IMR-90 (cell line): ENCODE data around the gene ZBTB38. TPM values are rescaled to one million over a fixed set of nuclear protein-coding genes. Genes with fewer than 3 reads are reported as not detected.
A peak's percentile ranks its signal among the peaks of the same experiment; 100 is the strongest.

Source experiments
- ATAC-seq: fragments of 200-7000 bp; cut with Tn5 transposase; 2 replicates; pipeline ENCODE4 v1.9.1; 2020; ENCODE audit warnings: low read depth, mild to moderate bottlenecking, moderate library complexity
- BruUV-seq: library from RNA; stranded (reverse); fragments of 400-500 nt; replicated peaks from 2 replicates; lab custom pipeline; 2021; lab: Mats Ljungman, UMichigan
- CTCF ChIA-PET: fragments of 300-600 bp; formaldehyde crosslinking; extraction: SDS; loops from one replicate; lab custom pipeline; 2021; ENCODE audit warnings: antibody characterized with exemption; lab: Yijun Ruan, JAX
- POLR2A ChIA-PET: fragments of 300-600 bp; sonication (Branson Sonifier 250); formaldehyde crosslinking; loops from one replicate; lab custom pipeline; 2022; ENCODE audit warnings: antibody characterized with exemption; ENCODE audit not compliant: unreplicated experiment; lab: Charles Lee
- DNase-seq: peaks from one replicate; pipeline ENCODE4 v3.0.0; 2013
- H2AFZ ChIP-seq: replicated peaks from 2 replicates; pipeline ENCODE3; 2013; ENCODE audit warnings: low read length, mild to moderate bottlenecking; ENCODE audit not compliant: poor library complexity
- H2AK5ac ChIP-seq: 2 replicates; pipeline ENCODE4 v1.6.1; 2013; ENCODE audit warnings: low read depth, low read length, inconsistent platforms
- H2AK9ac ChIP-seq: replicated peaks from 2 replicates; pipeline ENCODE3; 2013; ENCODE audit warnings: mild to moderate bottlenecking, low read depth, low read length, moderate library complexity; ENCODE audit not compliant: poor library complexity
- H2BK120ac ChIP-seq: 2 replicates; pipeline ENCODE4 v1.6.1; 2013; ENCODE audit warnings: low read depth, low read length, inconsistent platforms
- H2BK15ac ChIP-seq: 3 replicates; pipeline ENCODE4 v1.6.1; 2013; ENCODE audit warnings: low read depth, low read length, inconsistent platforms
- H2BK20ac ChIP-seq: 2 replicates; pipeline ENCODE4 v1.6.1; 2013; ENCODE audit warnings: low read depth, mild to moderate bottlenecking, inconsistent platforms, low read length, moderate library complexity
- H2BK5ac ChIP-seq: 2 replicates; pipeline ENCODE4 v1.6.1; 2013; ENCODE audit warnings: mild to moderate bottlenecking, low read depth, low read length, inconsistent platforms; ENCODE audit not compliant: poor library complexity, severe bottlenecking
- H3K14ac ChIP-seq: replicated peaks from 2 replicates; pipeline ENCODE4 v1.6.1; 2013; ENCODE audit warnings: low read depth, low read length, inconsistent platforms
- H3K18ac ChIP-seq: 2 replicates; pipeline ENCODE4 v1.6.1; 2013; ENCODE audit warnings: low read depth, low read length, control low read depth
- H3K23ac ChIP-seq: 2 replicates; pipeline ENCODE4 v1.6.1; 2013; ENCODE audit warnings: low read depth, low read length, inconsistent platforms
- H3K27ac ChIP-seq: 2 replicates; pipeline ENCODE4 v1.5.1; 2013; ENCODE audit warnings: mild to moderate bottlenecking, control low read depth, low read length; ENCODE audit not compliant: insufficient read depth
- H3K27me3 ChIP-seq: 2 replicates; pipeline ENCODE4 v1.6.1; 2013; ENCODE audit warnings: low read length; ENCODE audit not compliant: control insufficient read depth, insufficient read depth
- H3K36me3 ChIP-seq: 2 replicates; pipeline ENCODE4 v1.6.1; 2013; ENCODE audit warnings: low read length, mixed read lengths; ENCODE audit not compliant: control insufficient read depth, insufficient read depth
- H3K4ac ChIP-seq: 2 replicates; pipeline ENCODE4 v1.6.1; 2013; ENCODE audit warnings: low read depth, low read length, inconsistent platforms
- H3K4me1 ChIP-seq: 2 replicates; pipeline ENCODE4 v1.6.1; 2013; ENCODE audit warnings: low read length, mixed read lengths; ENCODE audit not compliant: control insufficient read depth, insufficient read depth
- H3K4me2 ChIP-seq: 2 replicates; pipeline ENCODE4 v1.6.1; 2013; ENCODE audit warnings: low read depth, mild to moderate bottlenecking, control low read depth, low read length, moderate library complexity
- H3K4me3 ChIP-seq: 2 replicates; pipeline ENCODE4 v1.5.1; 2013; ENCODE audit warnings: low read depth, mild to moderate bottlenecking, control low read depth, low read length, moderate library complexity; ENCODE audit not compliant: insufficient read depth
- H3K56ac ChIP-seq: 2 replicates; pipeline ENCODE4 v1.6.1; 2013; ENCODE audit warnings: low read length, inconsistent platforms; ENCODE audit not compliant: insufficient read depth; ENCODE audit errors: extremely low read depth
- H3K79me1 ChIP-seq, 2 experiments: 2 replicates each; pipeline ENCODE4 v1.6.1; 2013; ENCODE audit warnings: low read length in 2 of 2, inconsistent platforms in 1 of 2, low read depth in 1 of 2
- H3K9ac ChIP-seq: 2 replicates; pipeline ENCODE4 v1.6.1; 2013; ENCODE audit warnings: low read depth, low read length, control low read depth
- H3K9me1 ChIP-seq: 2 replicates; pipeline ENCODE4 v1.6.1; 2013; ENCODE audit warnings: low read length, inconsistent platforms; ENCODE audit not compliant: insufficient read depth
- H3K9me3 ChIP-seq: 2 replicates; pipeline ENCODE4 v1.6.1; 2013; ENCODE audit warnings: low read length; ENCODE audit not compliant: control insufficient read depth, insufficient read depth
- H4K20me1 ChIP-seq: 2 replicates; pipeline ENCODE4 v1.6.1; 2013; ENCODE audit warnings: low read length, inconsistent platforms; ENCODE audit not compliant: insufficient read depth
- H4K5ac ChIP-seq: 2 replicates; pipeline ENCODE4 v1.6.1; 2013; ENCODE audit warnings: mild to moderate bottlenecking, low read depth, low read length, control low read depth
- H4K8ac ChIP-seq, 2 experiments: 2 replicates each; pipeline ENCODE4 v1.6.1; 2013; ENCODE audit warnings: low read depth in 2 of 2, low read length in 2 of 2, control low read depth in 1 of 2, inconsistent platforms in 1 of 2
- H4K91ac ChIP-seq: 2 replicates; pipeline ENCODE4 v1.6.1; 2013; ENCODE audit warnings: low read depth, low read length, inconsistent platforms; ENCODE audit not compliant: insufficient read depth
- BHLHE40 ChIP-seq: fragments of 150-350 bp; IDR thresholded peaks from 2 replicates; pipeline ENCODE4 v1.6.1; 2016; ENCODE audit warnings: mild to moderate bottlenecking, low read depth, low read length
- CEBPB ChIP-seq: IDR thresholded peaks from 2 replicates; pipeline ENCODE4 v1.6.1; 2012; ENCODE audit warnings: low read depth, low read length, improper control_type of control experiment
- CTCF ChIP-seq: conservative IDR thresholded peaks from 2 replicates; pipeline ENCODE4 v1.5.1; 2012; ENCODE audit warnings: mild to moderate bottlenecking, low read depth, low read length, improper control_type of control experiment
- FOS ChIP-seq: fragments of 150-350 bp; IDR thresholded peaks from 2 replicates; pipeline ENCODE4 v1.6.1; 2016; ENCODE audit warnings: low read depth, low read length
- MXI1 ChIP-seq: IDR thresholded peaks from 2 replicates; pipeline ENCODE4 v1.6.1; 2012; ENCODE audit warnings: low read depth, mild to moderate bottlenecking, low read length, moderate library complexity, borderline replicate concordance
- WGBS, 2 experiments: methylation state at CpG; one replicate each; pipeline versions ENCODE4 v1.1.5 to v1.1.7; 2013; ENCODE audit warnings: missing lambda C conversion rate in 2 of 2; ENCODE audit not compliant: insufficient read length in 1 of 2; ENCODE audit errors: extremely low coverage in 2 of 2; 5-methylcytosine and 5-hydroxymethylcytosine counted together
- dilution Hi-C: fragments of 300-500 bp; cut with HindIII; formaldehyde crosslinking; loops from one replicate; pipeline ENCODE4 v1.14.3; 2018; ENCODE audit warnings: low sequenced_read_pairs; ENCODE audit not compliant: unreplicated experiment
- in situ Hi-C: fragments of 300-500 bp; cut with MboI; formaldehyde crosslinking; loops from 3 replicates; pipeline ENCODE4 v1.14.3; 2019; ENCODE audit warnings: low sequenced_read_pairs, inconsistent platforms, mixed read lengths
- intact Hi-C: fragments of 100-400 bp; cut with micrococcal nuclease; formaldehyde crosslinking; loops from 2 replicates; pipeline ENCODE4 v1.10.0; 2022
- polyA plus RNA-seq, 3 experiments: library from polyadenylated mRNA; depleted of rRNA; stranded (reverse); fragments of >200 nt; gene quantifications; 2 replicates each; pipeline ENCODE4 v1.2.3, GENCODE V29; 2012; ENCODE audit warnings: low replicate concordance in 1 of 3
- total RNA-seq: library from RNA; depleted of rRNA; stranded (reverse); fragments of >200 nt; gene quantifications from 2 replicates; pipeline ENCODE4 v1.2.3, GENCODE V29; 2012

ZBTB38 gene
- total and polyA plus RNA-seq, 2 of the 4 experiments (the other 2 are of a cell fraction), result 44.9 to 274 TPM

GRCh38 chr3:141333836-141334626 is 34.3 kb upstream of the ZBTB38 start:
- no peaks in the 10 kb centered on the region for H4K20me1 ChIP-seq
- H2BK5ac ChIP-seq, result peak overlapping the region; percentile 99
- H3K23ac ChIP-seq, result peak overlapping the region; percentile 87
- H3K56ac ChIP-seq, result peak overlapping the region; percentile 88; the same call in 1 of the 2 replicates
- H3K9me1 ChIP-seq, result peaks cover 44% of the 10 kb centered on the region
- H4K91ac ChIP-seq, result peak overlapping the region; percentile 97
- no peak for TF ChIP-seq FOS
- no peak for TF ChIP-seq MXI1
- no peak for TF ChIP-seq CEBPB
- no peak for TF ChIP-seq BHLHE40
- no peak for TF ChIP-seq CTCF
- WGBS, 2 experiments, result no CpG with 5 or more reads among the region's 3 CpGs
- H3K9me3 ChIP-seq, result no peaks in the 10 kb centered on the region
- H3K27ac ChIP-seq, result peak overlapping the region; percentile 68
- intact Hi-C loops, result no loop called here
- ATAC-seq, result no peak; the same call in 1 of the 2 replicates
- DNase-seq, result peak; percentile 78
- peak overlapping the region; percentile 99 for H2AK5ac ChIP-seq
- peaks cover 38% of the 10 kb centered on the region for H3K4me1 ChIP-seq
- H3K18ac ChIP-seq, result peak overlapping the region; percentile 83; the same call in 1 of the 2 replicates
- H3K4ac ChIP-seq, result peak overlapping the region; percentile 98
- H3K27me3 ChIP-seq, result no peaks in the 10 kb centered on the region
- peak overlapping the region; percentile 99 for H2BK120ac ChIP-seq
- peak overlapping the region; percentile 86 for H2BK15ac ChIP-seq
- ChIA-PET POLR2A (interaction anchor here (0.6 kb wide), 1 partner anchor 32 kb away, joined by 3 read pairs; no protein-coding TSS in a partner anchor), CTCF (interaction anchor here (1.2 to 1.6 kb wide), 2 partner anchors 118 to 121 kb away, joined by 4 read pairs; no protein-coding TSS in a partner anchor)
- in situ Hi-C loops, result loop anchor here (25.0 kb wide), 1 partner anchor 553 kb away; the partner anchor contains the start of gene ATP1B3
- H4K5ac ChIP-seq, result peak overlapping the region; percentile 93
- H4K8ac ChIP-seq, result peak overlapping the region; percentile 95
- peak overlapping the region; percentile 98 for H3K14ac ChIP-seq
- H3K79me1 ChIP-seq, result peaks cover 0 to 33% of the 10 kb centered on the region in 2 experiments; a peak in 3 of 4 replicates
- H3K4me2 ChIP-seq, result no peak overlapping the region
- H2AFZ ChIP-seq, result peak overlapping the region; percentile 18
- no peak overlapping the region for H3K4me3 ChIP-seq
- H3K9ac ChIP-seq, result no peak overlapping the region; the same call in 1 of the 2 replicates
- peak overlapping the region; percentile 58 for H2AK9ac ChIP-seq
- no peaks in the 10 kb centered on the region for H3K36me3 ChIP-seq
- BruUV-seq, result no TSS peak
- dilution Hi-C loops, result no loop called here
- H2BK20ac ChIP-seq, result peak overlapping the region; percentile 98
